Smooth muscle cell (in vitro differentiated cells): Measurements from ENCODE around the gene ADARB2. TPM values are rescaled to one million over a fixed set of nuclear protein-coding genes. Genes with fewer than 3 reads are reported as not detected.

Source experiments
- DNase-seq: peaks from one replicate; lab custom pipeline; 2025; ENCODE audit not compliant: unreplicated experiment; lab: John Stamatoyannopoulos, UW
- H2AFZ ChIP-seq: fragments of 200-600 bp; sonication (generic); 2 replicates; pipeline ENCODE4 v1.6.0; 2016; ENCODE audit warnings: antibody characterized with exemption, low read depth, mild to moderate bottlenecking
- H3F3A ChIP-seq: fragments of 200-600 bp; sonication (generic); 2 replicates; pipeline ENCODE4 v1.6.0; 2017; ENCODE audit warnings: antibody characterized with exemption, low read depth
- H3K27ac ChIP-seq: fragments of 200-600 bp; sonication (generic); 2 replicates; pipeline ENCODE4 v1.5.1; 2016; ENCODE audit warnings: low read depth, mild to moderate bottlenecking
- H3K27me3 ChIP-seq: fragments of 200-600 bp; sonication (generic); 2 replicates; pipeline ENCODE4 v1.6.1; 2016; ENCODE audit warnings: low read depth, mild to moderate bottlenecking
- H3K36me3 ChIP-seq: fragments of 200-600 bp; sonication (generic); 2 replicates; pipeline ENCODE4 v1.5.1; 2016; ENCODE audit warnings: low read depth
- H3K4me1 ChIP-seq: fragments of 200-600 bp; sonication (generic); 2 replicates; pipeline ENCODE4 v1.5.1; 2016; ENCODE audit warnings: low read depth
- H3K4me2 ChIP-seq: fragments of 200-600 bp; sonication (generic); 2 replicates; pipeline ENCODE4 v1.6.0; 2016; ENCODE audit warnings: mild to moderate bottlenecking
- H3K4me3 ChIP-seq: fragments of 200-600 bp; sonication (generic); 2 replicates; pipeline ENCODE4 v1.5.1; 2016; ENCODE audit warnings: mild to moderate bottlenecking
- H3K79me2 ChIP-seq: fragments of 200-600 bp; sonication (generic); 2 replicates; pipeline ENCODE4 v1.6.0; 2016; ENCODE audit warnings: low read depth, mild to moderate bottlenecking
- H3K9ac ChIP-seq: fragments of 200-600 bp; sonication (generic); 2 replicates; pipeline ENCODE4 v1.6.0; 2016; ENCODE audit warnings: low read depth
- H3K9me3 ChIP-seq: fragments of 200-600 bp; sonication (generic); replicated peaks from 2 replicates; pipeline ENCODE4 v1.5.1; 2016; ENCODE audit warnings: low read depth
- H4K20me1 ChIP-seq: fragments of 200-600 bp; sonication (generic); 2 replicates; pipeline ENCODE4 v1.6.0; 2016; ENCODE audit warnings: low read depth
- CTCF ChIP-seq: fragments of 200-600 bp; sonication (generic); IDR thresholded peaks from 2 replicates; pipeline ENCODE4 v1.5.1; 2017; ENCODE audit warnings: borderline replicate concordance, mild to moderate bottlenecking, antibody characterized with exemption; ENCODE audit not compliant: insufficient read depth, poor library complexity, severe bottlenecking
- WGBS: methylation state at CpG from one replicate; pipeline ENCODE4 v1.1.7; 2016; ENCODE audit warnings: low lambda C conversion rate; 5-methylcytosine and 5-hydroxymethylcytosine counted together
- polyA plus RNA-seq: library from polyadenylated mRNA; unstranded; fragments of >200 nt; fragmentation: Nextera tagmentation; extraction: Ambion mirVana; gene quantifications from 2 replicates; pipeline ENCODE4 v1.2.1, GENCODE V29; 2016
- total RNA-seq: library from RNA; depleted of rRNA; stranded (reverse); fragments of >200 nt; gene quantifications from 2 replicates; pipeline ENCODE4 v1.2.3, GENCODE V29; 2014

ADARB2 gene
- total and polyA plus RNA-seq, 2 experiments from 2014 or later = 0.13 to 0.39 TPM

- Histone ChIP-seq H3K4me1 (no peaks in the 10 kb centered on the region), H2AFZ (no peak overlapping the region), H3K4me3 (no peak overlapping the region), H3K79me2 (no peaks in the 10 kb centered on the region), H3K4me2 (no peak overlapping the region), H4K20me1 (no peaks in the 10 kb centered on the region), H3K27ac (no peak overlapping the region), H3F3A (no peaks in the 10 kb centered on the region), H3K27me3 (peaks cover 3% of the 10 kb centered on the region), H3K9ac (no peak overlapping the region), H3K9me3 (no peaks in the 10 kb centered on the region), H3K36me3 (no peaks in the 10 kb centered on the region)
- TF ChIP-seq CTCF = no peak
- DNase-seq = no peak
- WGBS = 96% methylated on average over 11 of the region's 11 CpGs
These were observed 549.3 kb downstream of the ADARB2 start for GRCh38 chr10:1187855-1188557.

- no peaks in the 10 kb centered on the region for H3F3A ChIP-seq
- no peak overlapping the region for H3K27ac ChIP-seq
- no peak overlapping the region for H3K4me3 ChIP-seq
- H3K4me2 ChIP-seq = no peak overlapping the region
- H2AFZ ChIP-seq = no peak overlapping the region
- no peaks in the 10 kb centered on the region for H3K9me3 ChIP-seq
- H3K4me1 ChIP-seq = no peaks in the 10 kb centered on the region
- peaks cover 3% of the 10 kb centered on the region for H3K27me3 ChIP-seq
- H3K79me2 ChIP-seq = no peaks in the 10 kb centered on the region
- WGBS = 94% methylated on average over 23 of the region's 29 CpGs
- no peaks in the 10 kb centered on the region for H4K20me1 ChIP-seq
- H3K9ac ChIP-seq = no peak overlapping the region
- DNase-seq = no peak
- TF ChIP-seq CTCF = no peak
- H3K36me3 ChIP-seq = no peaks in the 10 kb centered on the region
These were observed 550.0 kb downstream of the ADARB2 start for GRCh38 chr10:1187151-1187854.

GRCh38 chr10:1186683-1186990 is 550.7 kb downstream of the ADARB2 start:
- no peaks in the 10 kb centered on the region for H3K4me1 ChIP-seq
- no peaks in the 10 kb centered on the region for H3K9me3 ChIP-seq
- H3K27ac ChIP-seq = no peak overlapping the region
- H3K4me2 ChIP-seq = no peak overlapping the region
- DNase-seq = no peak
- H2AFZ ChIP-seq = no peak overlapping the region
- H4K20me1 ChIP-seq = no peaks in the 10 kb centered on the region
- no peaks in the 10 kb centered on the region for H3K36me3 ChIP-seq
- no peak for TF ChIP-seq CTCF
- peaks cover 3% of the 10 kb centered on the region for H3K27me3 ChIP-seq
- 73% methylated on average over 7 of the region's 7 CpGs for WGBS
- H3K79me2 ChIP-seq = no peaks in the 10 kb centered on the region
- no peak overlapping the region for H3K4me3 ChIP-seq
- H3K9ac ChIP-seq = no peak overlapping the region
- no peaks in the 10 kb centered on the region for H3F3A ChIP-seq
